Small intestine (tissue), 7 donors: ENCODE results near the gene USH2A. TPM values are rescaled to one million over a fixed set of nuclear protein-coding genes. Genes with fewer than 3 reads are reported as not detected.

Experiments
- DNase-seq, 2 donors: peaks; one replicate each; pipeline versions ENCODE4 v3.0.0 to v3.0.0-alpha.2; 2013
- FAIRE-seq: peaks from 2 replicates; lab custom pipeline; 2012; peaks lifted over from hg19 to GRCh38; lab: Jason Lieb, UNC
- H3K27ac ChIP-seq, 3 donors: one replicate each; pipeline ENCODE4 v1.5.1; 2013; ENCODE audit warnings: low read length in 2 of 3, mild to moderate bottlenecking in 2 of 3, control low read depth in 1 of 3, inconsistent platforms in 1 of 3, low read depth in 1 of 3, moderate library complexity in 1 of 3
- H3K27me3 ChIP-seq, 3 donors: one replicate each; pipeline ENCODE4 v1.6.1; 2013; ENCODE audit warnings: low read length in 3 of 3, inconsistent platforms in 1 of 3; ENCODE audit not compliant: control insufficient read depth in 3 of 3, insufficient read depth in 3 of 3
- H3K36me3 ChIP-seq, 3 donors: one replicate each; pipeline ENCODE4 v1.6.1; 2013; ENCODE audit warnings: low read length in 3 of 3, inconsistent platforms in 1 of 3, low read depth in 1 of 3, mild to moderate bottlenecking in 1 of 3, moderate library complexity in 1 of 3; ENCODE audit not compliant: control insufficient read depth in 3 of 3, insufficient read depth in 2 of 3
- H3K4me1 ChIP-seq, 3 donors: one replicate each; pipeline ENCODE4 v1.6.1; 2013; ENCODE audit warnings: low read length in 2 of 3, inconsistent platforms in 1 of 3, low read depth in 1 of 3, mild to moderate bottlenecking in 1 of 3, moderate library complexity in 1 of 3; ENCODE audit not compliant: control insufficient read depth in 3 of 3, insufficient read depth in 2 of 3
- H3K4me3 ChIP-seq, 3 donors: one replicate each; pipeline ENCODE4 v1.5.1; 2013; ENCODE audit warnings: low read length in 3 of 3, control low read depth in 1 of 3, inconsistent platforms in 1 of 3, low read depth in 1 of 3, mild to moderate bottlenecking in 1 of 3, moderate library complexity in 1 of 3
- H3K9me3 ChIP-seq, 2 donors: one replicate each; pipeline ENCODE4 v1.6.1; 2013; ENCODE audit warnings: low read depth in 1 of 2, low read length in 1 of 2; ENCODE audit not compliant: control insufficient read depth in 2 of 2, insufficient read depth in 1 of 2
- WGBS, 3 donors: extraction: QIAGEN DNeasy Blood & Tissue Kit; methylation state at CpG; one replicate each; pipeline ENCODE4 v1.1.7; 2013; 5-methylcytosine and 5-hydroxymethylcytosine counted together
- polyA plus RNA-seq, 4 donors: library from polyadenylated mRNA; stranded (reverse) in 3 of 4; unstranded in 1 of 4; fragments of 200-250 nt in 3 of 4; fragments of 120-200 nt in 1 of 4; gene quantifications; one replicate each; pipeline versions ENCODE4 v1.2.1 to v1.2.3, GENCODE V29; 2013
- donor health status: healthy with polysubstance abuse.
- donor health status: control.
- donor health status: control.
- donor health status: Bipolar disorder and iron deficiency.
- donor health status: healthy.

The USH2A gene
- polyA plus RNA-seq, 4 donors = under 0.01 to 0.07 TPM; not detected in 2

- Histone ChIP-seq H3K4me1 (peaks cover 0 to 4% (median 0%) of the 10 kb centered on the region in 3 donors), H3K9me3 (no peaks in the 10 kb centered on the region), H3K27ac (no peak overlapping the region), H3K4me3 (no peak overlapping the region), H3K27me3 (no peaks in the 10 kb centered on the region), H3K36me3 (no peaks in the 10 kb centered on the region)
- DNase-seq (no peak), FAIRE-seq (no peak)
- WGBS, 3 donors = 82 to 93% (median 86%) methylated on average over 3 of the region's 3 CpGs
Measured at GRCh38 chr1:215860833-215861232, 562.4 kb downstream of the USH2A start.

- 25 to 60% (median 58%) methylated on average over 2 of the region's 2 CpGs for WGBS, 3 donors
- no peaks in the 10 kb centered on the region for H3K4me1 ChIP-seq
- DNase-seq (no peak), FAIRE-seq (no peak)
- peaks cover 2 to 11% of the 10 kb centered on the region in 2 donors for H3K9me3 ChIP-seq
- no peak overlapping the region for H3K4me3 ChIP-seq
- H3K27me3 ChIP-seq = no peaks in the 10 kb centered on the region
- no peaks in the 10 kb centered on the region for H3K36me3 ChIP-seq
- no peak overlapping the region for H3K27ac ChIP-seq
Measured at GRCh38 chr1:215857317-215857716, 565.9 kb downstream of the USH2A start.

DNA sequence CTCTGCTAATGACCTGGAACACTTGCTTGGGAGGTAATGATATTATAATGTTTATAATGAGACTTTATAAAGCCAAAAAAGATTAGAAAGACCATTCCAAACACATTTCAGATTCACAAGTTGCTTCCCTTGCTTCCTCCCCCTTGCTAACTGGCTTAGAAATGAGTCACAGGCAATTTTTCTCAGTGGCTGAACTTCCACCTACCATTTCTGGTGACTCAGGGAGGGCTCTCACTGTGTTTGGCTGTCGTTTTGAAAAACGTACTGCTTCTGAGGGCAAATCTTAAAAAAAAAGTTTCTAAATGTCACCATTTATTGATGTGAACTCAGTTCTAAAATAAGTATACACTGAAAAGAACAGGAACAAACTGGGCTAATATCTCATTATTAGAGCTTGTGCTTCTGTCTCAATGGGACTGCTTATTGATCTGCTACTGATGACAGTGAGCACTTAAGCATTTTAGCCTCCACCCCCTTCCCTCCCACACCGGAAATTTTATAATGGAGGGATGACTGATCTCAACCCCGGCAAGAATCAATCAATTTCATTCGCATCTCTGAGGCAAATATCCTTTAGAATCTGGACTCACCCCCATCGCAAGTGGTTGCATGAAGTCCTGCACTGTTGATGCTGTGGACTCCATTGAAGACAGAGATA, 577.9 kb downstream of the USH2A start:
- H3K9me3 ChIP-seq = no peaks in the 10 kb centered on the region
- no peaks in the 10 kb centered on the region for H3K27me3 ChIP-seq
- FAIRE-seq (no peak), DNase-seq (no peak)
- H3K4me1 ChIP-seq = no peaks in the 10 kb centered on the region
- 67 to 81% (median 74%) methylated on average over 6 of the region's 6 CpGs for WGBS, 3 donors
- no peaks in the 10 kb centered on the region for H3K36me3 ChIP-seq
- H3K4me3 ChIP-seq = no peak overlapping the region
- no peak overlapping the region for H3K27ac ChIP-seq

- Histone ChIP-seq H3K4me3 (no peak overlapping the region), H3K9me3 (no peaks in the 10 kb centered on the region), H3K27ac (no peak overlapping the region), H3K4me1 (no peaks in the 10 kb centered on the region), H3K27me3 (no peaks in the 10 kb centered on the region), H3K36me3 (no peaks in the 10 kb centered on the region)
- DNase-seq = no peak
- 64 to 91% (median 71%) methylated on average over 2 of the region's 2 CpGs for WGBS, 3 donors
- FAIRE-seq = no peak
Measured at GRCh38 chr1:215844777-215845176, 578.5 kb downstream of the USH2A start.

- no peak overlapping the region for H3K27ac ChIP-seq
- 65 to 67% (median 65%) methylated on average over 4 of the region's 4 CpGs for WGBS, 3 donors
- H3K27me3 ChIP-seq = no peaks in the 10 kb centered on the region
- no peak overlapping the region for H3K4me3 ChIP-seq
- DNase-seq = no peak
- no peaks in the 10 kb centered on the region for H3K4me1 ChIP-seq
- no peaks in the 10 kb centered on the region for H3K36me3 ChIP-seq
- H3K9me3 ChIP-seq = no peaks in the 10 kb centered on the region
- FAIRE-seq = no peak
Measured at GRCh38 chr1:215844266-215844665, 579.0 kb downstream of the USH2A start.

DNA sequence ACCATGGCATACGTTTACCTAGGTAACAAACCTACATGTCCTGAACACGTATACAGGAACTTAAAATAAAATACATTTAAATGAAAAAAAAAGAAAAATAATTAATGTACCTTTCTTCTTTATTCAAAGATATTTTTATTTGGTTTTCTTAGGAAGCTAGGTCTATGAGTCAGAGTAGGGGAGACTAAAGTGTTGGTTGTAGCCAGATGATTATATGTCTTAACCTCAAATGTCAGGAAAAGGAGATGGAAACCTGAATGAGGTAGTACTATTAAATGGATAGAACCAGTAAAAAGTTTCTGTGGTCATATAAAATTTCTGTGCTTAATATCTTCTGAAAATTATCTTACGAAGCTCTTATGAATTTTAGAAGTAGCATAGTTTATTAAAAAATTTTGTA, 580.3 kb downstream of the USH2A start:
- no peak overlapping the region for H3K4me3 ChIP-seq
- no peaks in the 10 kb centered on the region for H3K36me3 ChIP-seq
- H3K27me3 ChIP-seq = no peaks in the 10 kb centered on the region
- FAIRE-seq (no peak), DNase-seq (no peak)
- H3K4me1 ChIP-seq = no peaks in the 10 kb centered on the region
- no peaks in the 10 kb centered on the region for H3K9me3 ChIP-seq
- 65 to 82% (median 70%) methylated on average over 3 of the region's 3 CpGs for WGBS, 3 donors
- no peak overlapping the region for H3K27ac ChIP-seq

DNA sequence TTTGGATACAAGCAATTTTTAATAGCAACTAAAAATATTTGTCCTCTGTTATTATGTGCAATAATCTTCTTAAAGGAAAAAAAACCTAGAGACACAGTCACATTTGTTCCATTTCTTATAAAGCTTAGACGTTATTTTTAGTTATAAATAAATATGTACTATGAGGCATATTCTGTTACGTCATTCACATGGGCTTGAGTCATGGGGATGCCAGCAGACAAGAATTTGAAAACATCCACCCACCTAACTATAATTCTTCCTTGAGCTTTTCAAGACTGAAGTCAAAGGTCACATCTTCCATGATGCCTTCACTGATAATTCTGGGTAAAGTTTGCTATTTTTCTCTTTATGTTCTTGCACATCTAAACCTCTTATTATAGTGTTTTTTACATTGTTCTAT, 587.3 kb downstream of the USH2A start:
- Histone ChIP-seq H3K4me3 (no peak overlapping the region), H3K36me3 (no peaks in the 10 kb centered on the region), H3K4me1 (no peaks in the 10 kb centered on the region), H3K27ac (no peak overlapping the region), H3K9me3 (no peaks in the 10 kb centered on the region), H3K27me3 (no peaks in the 10 kb centered on the region)
- WGBS, 3 donors = 72 to 83% (median 83%) methylated on average over 2 of the region's 2 CpGs
- DNase-seq (no peak), FAIRE-seq (no peak)

- no peaks in the 10 kb centered on the region for H3K4me1 ChIP-seq
- FAIRE-seq (no peak), DNase-seq (no peak)
- no peaks in the 10 kb centered on the region for H3K27me3 ChIP-seq
- H3K27ac ChIP-seq = no peak overlapping the region
- WGBS, 3 donors = 81 to 87% (median 84%) methylated on average over 3 of the region's 3 CpGs
- no peaks in the 10 kb centered on the region for H3K9me3 ChIP-seq
- H3K4me3 ChIP-seq = no peak overlapping the region
- H3K36me3 ChIP-seq = no peaks in the 10 kb centered on the region
Measured at GRCh38 chr1:215833941-215834729, 589.1 kb downstream of the USH2A start.
